ENCODE data around the gene BICC1.

BICC1 gene

GRCh38 chr10:58516671-58517070 lies 4.0 kb downstream of the BICC1 start:
- DNase-seq: no peak

- DNase-seq: no peak
These were observed 4.4 kb downstream of the BICC1 start for GRCh38 chr10:58517081-58517480.

- no peak for DNase-seq
These were observed 5.1 kb downstream of the BICC1 start for GRCh38 chr10:58517491-58518355.

DNA sequence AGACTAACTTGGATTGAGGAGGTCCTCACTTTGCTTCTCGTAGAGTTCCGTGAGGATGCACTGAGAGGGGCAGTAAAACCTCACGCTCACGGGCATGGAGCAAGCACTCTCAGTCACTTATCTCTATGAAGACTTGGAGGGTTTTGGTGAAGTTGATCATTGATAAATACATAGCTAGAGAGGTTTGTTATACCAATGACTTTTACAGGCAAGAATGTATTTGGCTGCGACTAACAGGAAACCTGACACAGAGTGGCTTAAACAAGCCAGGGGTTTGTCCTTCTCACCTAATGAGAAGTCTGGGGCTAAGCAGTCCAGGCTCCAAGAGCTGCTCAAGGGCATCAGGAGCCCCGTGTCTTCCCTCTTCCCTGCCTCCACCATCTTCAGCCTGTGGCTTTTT lies 6.1 kb downstream of the BICC1 start:
- DNase-seq: no peak

- no peak for DNase-seq
These were observed 16.5 kb downstream of the BICC1 start for GRCh38 chr10:58529077-58529728.

DNA sequence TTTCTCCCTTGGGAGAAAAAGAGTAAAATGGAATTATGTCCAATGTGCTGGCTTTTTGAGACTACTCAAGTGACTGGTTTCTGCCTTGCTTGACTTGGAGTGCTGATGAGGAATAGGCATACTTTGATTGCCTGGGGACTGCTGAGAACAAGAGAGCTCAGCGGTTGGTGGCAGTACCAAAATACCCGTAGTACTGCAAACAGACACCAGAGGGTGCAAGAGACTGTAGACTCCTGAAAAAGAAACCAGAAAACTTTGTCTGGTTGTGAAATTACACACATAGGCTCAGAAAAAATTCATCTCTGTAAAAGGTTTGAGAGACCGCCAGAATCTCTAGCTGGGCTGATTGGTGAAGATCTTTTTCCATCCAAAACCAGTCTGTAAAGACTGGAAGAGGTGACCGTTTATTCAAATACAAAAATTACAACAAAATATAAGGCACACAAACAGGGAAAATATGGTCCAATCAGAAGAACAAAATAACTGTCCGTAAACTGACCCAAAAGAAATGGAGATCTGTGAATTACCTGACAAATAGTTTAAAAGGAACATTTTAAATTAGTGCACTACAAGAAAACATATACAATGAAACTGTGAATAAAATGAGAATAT lies 18.5 kb downstream of the BICC1 start:
- peak; percentile 26 for DNase-seq

GRCh38 chr10:58535311-58535710 lies 22.6 kb downstream of the BICC1 start:
- DNase-seq: no peak

DNA sequence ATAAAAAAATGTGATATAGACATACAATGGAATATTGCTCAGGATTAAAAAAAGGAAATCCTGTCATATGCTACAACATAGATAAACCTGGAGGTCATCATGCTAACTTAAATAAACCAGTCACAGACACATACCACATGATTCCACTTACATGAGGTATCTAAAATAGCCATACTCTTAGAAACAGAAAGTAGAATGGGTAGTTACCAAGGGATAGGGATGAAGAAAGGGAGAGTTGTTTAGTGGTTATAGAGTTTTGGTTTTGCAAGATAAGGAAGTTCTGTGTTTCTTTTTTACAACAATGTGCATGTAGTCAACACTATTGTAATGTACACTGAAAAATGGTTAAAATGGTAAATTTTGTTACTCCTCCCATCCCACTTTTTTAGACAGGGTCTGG lies 30.5 kb downstream of the BICC1 start:
- no peak for DNase-seq

- DNase-seq: no peak
These were observed 31.5 kb downstream of the BICC1 start for GRCh38 chr10:58544135-58544534.

GRCh38 chr10:58545427-58545826 lies 32.8 kb downstream of the BICC1 start:
- no peak for DNase-seq

DNA sequence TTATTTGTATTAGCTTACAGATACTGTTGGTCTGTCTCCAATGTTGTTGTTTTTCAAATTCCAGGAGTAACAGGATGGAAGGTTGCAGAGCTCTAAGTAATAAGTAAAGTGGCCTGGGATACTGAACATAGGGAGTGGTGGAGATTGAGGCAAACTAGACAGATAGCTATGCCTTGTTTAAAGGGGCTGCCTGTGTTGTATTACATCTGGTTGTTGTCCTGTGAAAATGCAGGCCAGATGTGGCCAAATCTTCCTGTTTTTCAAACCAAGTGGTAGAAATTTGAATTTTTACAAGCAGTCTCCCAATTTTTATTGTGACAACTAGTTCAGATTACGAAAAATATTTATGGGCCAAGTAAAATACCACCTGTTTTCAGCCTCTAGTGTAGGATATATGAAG lies 33.5 kb downstream of the BICC1 start:
- no peak for DNase-seq

- no peak for DNase-seq
These were observed 34.2 kb downstream of the BICC1 start for GRCh38 chr10:58546722-58547445.

DNA sequence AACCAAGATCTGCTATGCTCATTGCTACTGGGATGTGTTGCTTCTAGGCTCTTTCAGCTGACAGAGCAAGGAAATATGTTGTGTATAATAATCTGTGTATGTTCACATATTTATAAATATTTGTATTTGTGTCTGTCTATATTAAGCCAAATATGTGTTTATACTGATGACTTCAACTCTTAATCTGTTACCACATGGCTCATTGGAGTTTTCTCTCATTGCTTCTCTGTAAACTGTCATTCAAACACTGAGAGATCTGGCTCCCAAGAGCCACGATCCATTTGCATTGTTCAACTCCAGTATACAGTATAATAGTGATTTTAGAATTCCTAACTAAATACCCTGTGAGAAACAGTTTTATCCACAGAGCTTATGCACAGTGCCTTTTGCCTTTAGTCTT lies 35.3 kb downstream of the BICC1 start:
- DNase-seq: no peak

GRCh38 chr10:58554316-58554715 lies 41.6 kb downstream of the BICC1 start:
- no peak for DNase-seq

DNA sequence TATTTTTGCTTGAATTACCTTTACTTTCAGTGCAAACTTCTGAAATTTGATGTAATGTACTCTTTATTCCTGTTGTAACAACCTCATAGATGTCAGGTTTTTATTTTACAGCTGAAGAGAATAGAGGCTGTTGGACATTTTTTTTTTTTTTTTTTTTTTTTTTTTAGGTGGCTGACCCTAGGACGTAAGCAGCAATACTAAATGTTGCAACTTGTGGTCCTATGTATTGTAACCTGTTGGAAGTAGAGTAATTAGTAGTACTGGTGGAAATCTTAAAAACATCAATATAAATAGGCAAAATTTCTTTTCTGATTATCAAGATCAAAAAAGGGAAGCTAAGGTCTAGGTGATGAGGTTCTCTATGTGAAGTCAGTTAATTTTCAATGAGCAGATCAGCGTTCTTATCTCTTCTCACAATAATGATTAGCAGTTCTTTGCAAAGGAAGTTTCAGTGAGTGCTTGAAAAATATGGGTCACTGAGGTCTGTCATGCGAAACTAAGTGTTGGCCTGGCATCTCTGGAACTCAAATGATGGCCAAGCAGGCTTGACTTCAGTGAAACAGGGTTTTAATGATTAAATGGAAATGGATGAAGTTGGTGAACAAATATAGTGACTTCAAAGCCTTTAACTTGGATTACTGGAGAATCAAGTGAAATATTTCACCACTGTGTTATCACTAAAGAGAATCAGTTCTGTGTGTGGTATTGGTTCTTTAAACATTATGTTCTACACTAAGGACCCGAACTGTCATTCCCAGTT lies 42.7 kb downstream of the BICC1 start:
- no peak for DNase-seq

DNA sequence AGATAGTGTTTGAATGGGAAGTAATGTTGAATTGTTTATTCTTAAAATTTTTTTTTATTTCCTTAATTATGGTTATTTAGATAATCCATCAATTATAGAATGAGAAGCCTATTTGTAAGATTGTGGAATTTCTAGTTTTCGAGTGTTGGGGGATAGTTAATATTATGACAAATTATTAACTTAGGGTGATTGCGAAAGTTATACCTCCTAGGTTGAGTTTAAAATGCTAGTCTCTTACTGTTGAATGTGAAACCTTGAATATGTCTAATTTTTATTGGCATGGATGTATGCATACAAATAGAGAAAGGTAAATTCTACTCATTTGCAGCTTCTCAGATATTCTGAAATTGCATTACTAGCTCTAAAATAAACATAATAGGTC lies 43.2 kb downstream of the BICC1 start:
- no peak for DNase-seq

GRCh38 chr10:58556516-58557165 lies 44.0 kb downstream of the BICC1 start:
- DNase-seq: no peak

DNA sequence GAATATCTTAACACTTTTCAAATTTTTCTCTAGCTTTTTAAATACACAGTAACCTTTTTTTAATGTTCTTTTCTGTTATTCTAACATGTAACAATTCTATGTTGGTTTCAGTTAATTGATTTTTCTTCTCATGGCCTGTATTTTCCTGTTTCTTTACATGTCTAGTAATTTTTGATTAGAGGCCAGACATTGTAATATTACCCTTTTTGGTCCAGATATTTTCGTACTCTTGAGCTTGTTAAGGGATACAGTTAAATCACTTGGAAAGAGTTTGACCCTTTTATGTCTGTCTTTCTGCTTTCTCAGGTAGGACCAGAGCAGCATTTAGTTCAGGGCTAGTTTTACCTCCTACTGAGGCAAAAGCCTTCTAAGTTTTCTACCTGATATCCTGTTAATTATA lies 45.0 kb downstream of the BICC1 start:
- DNase-seq: no peak

DNA sequence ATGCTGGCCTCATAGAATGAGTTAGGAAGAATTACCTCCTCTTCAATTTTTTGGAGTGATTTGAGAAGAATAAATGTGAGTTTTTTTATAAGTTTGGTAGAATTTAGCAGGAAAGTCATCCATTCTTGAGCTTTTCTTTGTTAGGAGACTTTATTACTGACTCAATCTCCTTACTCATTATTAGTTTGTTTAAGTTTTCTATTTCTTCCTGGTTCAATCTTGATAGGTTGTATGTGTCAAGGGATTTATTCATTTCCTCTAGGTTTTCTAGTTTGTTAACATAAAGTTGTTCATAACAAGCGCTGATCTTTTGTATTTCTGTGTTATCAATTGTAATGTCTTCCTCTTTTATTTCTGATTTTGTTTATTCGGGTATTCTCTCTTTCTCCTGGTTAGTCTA lies 47.4 kb downstream of the BICC1 start:
- DNase-seq: no peak

DNA sequence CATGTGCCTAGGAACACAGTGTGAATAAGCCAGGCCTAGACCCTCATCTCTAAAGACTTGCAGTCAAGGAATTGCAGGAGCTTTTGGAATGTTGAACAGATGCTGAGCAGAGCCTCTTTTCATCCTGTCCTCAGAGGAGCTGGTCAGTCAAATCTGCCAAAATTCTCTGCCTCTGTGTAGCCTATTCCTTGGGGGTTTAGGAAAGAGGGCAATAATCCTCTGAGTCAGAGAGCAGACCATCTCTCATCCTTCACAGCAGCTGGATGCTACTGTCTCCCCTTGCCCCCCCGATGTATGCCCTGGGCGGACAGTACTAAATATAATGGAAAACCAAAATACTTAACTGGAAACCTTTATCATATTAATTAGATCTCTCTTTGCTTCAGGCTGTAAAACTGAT lies 52.6 kb downstream of the BICC1 start:
- DNase-seq: no peak

DNA sequence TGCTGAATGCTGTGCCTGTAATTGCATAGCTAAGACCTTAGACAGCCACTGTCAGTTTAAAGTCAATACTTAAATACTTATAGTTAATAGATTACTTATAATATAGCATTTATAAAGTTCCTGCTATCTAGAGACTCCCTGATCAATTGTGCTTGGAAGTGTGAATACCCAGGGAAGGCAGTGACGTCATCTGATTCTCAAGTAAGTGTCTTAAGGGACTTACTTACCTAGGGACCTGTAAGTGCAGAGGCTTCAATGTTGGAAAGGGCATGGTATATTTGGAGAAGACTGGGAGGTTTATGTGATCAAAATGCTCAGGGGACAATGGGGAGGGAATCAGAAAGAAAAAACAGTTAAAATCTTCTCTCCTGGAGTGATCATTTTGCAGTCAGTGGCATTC lies 55.0 kb downstream of the BICC1 start:
- no peak for DNase-seq

DNA sequence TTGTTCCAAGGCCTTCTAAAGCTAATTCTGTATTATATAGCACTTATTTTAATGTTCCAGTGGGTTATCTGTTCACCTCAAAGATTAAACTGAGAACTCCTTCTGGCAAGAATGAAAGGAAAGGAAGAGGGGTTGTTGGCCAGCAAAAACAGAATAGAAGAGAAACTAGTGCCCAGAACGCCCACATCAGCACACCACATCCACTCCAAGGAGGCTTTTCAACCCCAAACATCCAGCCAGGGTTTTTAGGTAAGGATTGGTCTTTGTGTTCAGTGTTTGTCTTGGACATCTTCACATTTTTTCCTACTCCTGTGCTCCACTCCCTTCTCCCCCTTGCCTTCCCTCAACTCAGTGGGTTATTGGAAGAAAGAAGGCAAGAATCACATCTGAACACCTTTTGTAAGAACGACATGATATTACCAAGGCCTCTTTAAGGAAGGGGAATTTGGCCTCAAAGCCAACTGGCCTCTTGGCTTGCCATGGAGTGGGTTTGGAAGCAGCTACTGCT lies 55.8 kb downstream of the BICC1 start:
- no peak for DNase-seq

All from CD4-positive, alpha-beta T cell treated with Interleukin-15 for 1 hour (primary cell).